Stimulated activated naive CD8-positive, alpha-beta T cell treated with anti-CD3 and anti-CD28 coated beads, Interleukin-15, amount 100 ng/mL, for 72 hours (primary cell): Measurements from ENCODE around the gene MACROD2.

Experiments used
- ATAC-seq: fragments of 150-1000 bp; cut with Tn5 transposase; 2 replicates; pipeline ENCODE4 v1.10.0; 2021; ENCODE audit warnings: mild to moderate bottlenecking, moderate library complexity
- DNase-seq, 2 donors: peaks; one replicate each; pipeline ENCODE4 v3.0.0; 2021 to 2022
- H3K27ac Mint-ChIP-seq, 2 donors: one replicate each; pipeline ENCODE4 v1.8.0; 2022; ENCODE audit warnings: mild to moderate bottlenecking in 2 of 2, mixed read lengths in 2 of 2, moderate library complexity in 2 of 2
- H3K27me3 Mint-ChIP-seq: one replicate; pipeline ENCODE4 v1.8.0; 2022; ENCODE audit warnings: mixed read lengths
- H3K4me1 Mint-ChIP-seq: one replicate; pipeline ENCODE4 v1.8.0; 2022; ENCODE audit warnings: mild to moderate bottlenecking, mixed read lengths
- H3K4me3 Mint-ChIP-seq, 2 donors: one replicate each; pipeline ENCODE4 v1.8.0; 2022; ENCODE audit warnings: mild to moderate bottlenecking in 2 of 2, mixed read lengths in 2 of 2, moderate library complexity in 1 of 2
- H3K9me3 Mint-ChIP-seq, 2 donors: one replicate each; pipeline ENCODE4 v1.8.0; 2022; ENCODE audit warnings: mixed read lengths in 2 of 2

MACROD2 gene

GRCh38 chr20:15482525-15482924 lies 1487.2 kb downstream of the MACROD2 start:
- DNase-seq, result no peak
- Mint-ChIP-seq H3K9me3 (peaks cover 10% of the 10 kb centered on the region in 2 donors), H3K27ac (no peak overlapping the region), H3K4me1 (no peaks in the 10 kb centered on the region), H3K4me3 (no peak overlapping the region), H3K27me3 (peaks cover 7% of the 10 kb centered on the region)
- ATAC-seq, result no peak

GRCh38 chr20:15485519-15485918 lies 1490.2 kb downstream of the MACROD2 start:
- H3K4me1 Mint-ChIP-seq, result no peaks in the 10 kb centered on the region
- no peak overlapping the region for H3K27ac Mint-ChIP-seq
- H3K9me3 Mint-ChIP-seq, result peaks cover 10 to 13% of the 10 kb centered on the region in 2 donors
- DNase-seq, result no peak
- no peak for ATAC-seq
- no peak overlapping the region for H3K4me3 Mint-ChIP-seq
- H3K27me3 Mint-ChIP-seq, result peaks cover 5% of the 10 kb centered on the region

- DNase-seq (no peak), ATAC-seq (no peak)
- Mint-ChIP-seq H3K4me1 (no peaks in the 10 kb centered on the region), H3K9me3 (peaks cover 5 to 7% of the 10 kb centered on the region in 2 donors), H3K4me3 (no peak overlapping the region), H3K27ac (no peak overlapping the region), H3K27me3 (no peaks in the 10 kb centered on the region)
Observed at GRCh38 chr20:15487030-15487429, 1491.7 kb downstream of the MACROD2 start.

- DNase-seq (no peak), ATAC-seq (no peak)
- no peak overlapping the region for H3K27ac Mint-ChIP-seq
- no peak overlapping the region for H3K4me3 Mint-ChIP-seq
- H3K4me1 Mint-ChIP-seq, result no peaks in the 10 kb centered on the region
- no peaks in the 10 kb centered on the region for H3K27me3 Mint-ChIP-seq
- H3K9me3 Mint-ChIP-seq, result peaks cover 5 to 13% of the 10 kb centered on the region in 2 donors
Observed at GRCh38 chr20:15487682-15488081, 1492.4 kb downstream of the MACROD2 start.

- Mint-ChIP-seq H3K9me3 (peaks cover 11 to 25% of the 10 kb centered on the region in 2 donors), H3K4me3 (no peak overlapping the region), H3K4me1 (no peaks in the 10 kb centered on the region), H3K27ac (no peak overlapping the region), H3K27me3 (no peaks in the 10 kb centered on the region)
- no peak for DNase-seq
- ATAC-seq, result no peak
Observed at GRCh38 chr20:15491575-15491974, 1496.3 kb downstream of the MACROD2 start.

GRCh38 chr20:15494851-15495250 lies 1499.5 kb downstream of the MACROD2 start:
- H3K4me1 Mint-ChIP-seq, result no peaks in the 10 kb centered on the region

GRCh38 chr20:15496501-15497039 lies 1501.3 kb downstream of the MACROD2 start:
- peaks cover 24 to 29% of the 10 kb centered on the region in 2 donors for H3K9me3 Mint-ChIP-seq
- H3K4me1 Mint-ChIP-seq, result no peaks in the 10 kb centered on the region

More at GRCh38 chr20:15494851-15495250, 1499.5 kb downstream of the MACROD2 start:
- no peak for ATAC-seq
- peaks cover 29 to 30% of the 10 kb centered on the region in 2 donors for H3K9me3 Mint-ChIP-seq
- no peaks in the 10 kb centered on the region for H3K27me3 Mint-ChIP-seq
- H3K27ac Mint-ChIP-seq, result no peak overlapping the region
- H3K4me3 Mint-ChIP-seq, result no peak overlapping the region
- DNase-seq, result no peak

GRCh38 chr20:15498926-15499325 lies 1503.6 kb downstream of the MACROD2 start:
- Mint-ChIP-seq H3K27ac (no peak overlapping the region), H3K4me3 (no peak overlapping the region)
- no peak for ATAC-seq

More at GRCh38 chr20:15496501-15497039, 1501.3 kb downstream of the MACROD2 start:
- Mint-ChIP-seq H3K4me3 (no peak overlapping the region), H3K27ac (no peak overlapping the region), H3K27me3 (no peaks in the 10 kb centered on the region)
- ATAC-seq (no peak), DNase-seq (no peak)

GRCh38 chr20:15506311-15506710 lies 1511.0 kb downstream of the MACROD2 start:
- DNase-seq (no peak), ATAC-seq (no peak)
- H3K27me3 Mint-ChIP-seq, result no peaks in the 10 kb centered on the region
- H3K4me1 Mint-ChIP-seq, result no peaks in the 10 kb centered on the region
- peaks cover 0 to 4% of the 10 kb centered on the region in 2 donors for H3K9me3 Mint-ChIP-seq
- H3K27ac Mint-ChIP-seq, result no peak overlapping the region
- H3K4me3 Mint-ChIP-seq, result no peak overlapping the region

More at GRCh38 chr20:15498926-15499325, 1503.6 kb downstream of the MACROD2 start:
- DNase-seq, result no peak
- Mint-ChIP-seq H3K9me3 (peaks cover 23 to 28% of the 10 kb centered on the region in 2 donors), H3K27me3 (no peaks in the 10 kb centered on the region), H3K4me1 (no peaks in the 10 kb centered on the region)

GRCh38 chr20:15507151-15507550 lies 1511.8 kb downstream of the MACROD2 start:
- Mint-ChIP-seq H3K27me3 (no peaks in the 10 kb centered on the region), H3K4me3 (no peak overlapping the region), H3K27ac (no peak overlapping the region), H3K9me3 (peaks cover 0 to 2% of the 10 kb centered on the region in 2 donors), H3K4me1 (no peaks in the 10 kb centered on the region)
- ATAC-seq (no peak), DNase-seq (no peak)

- no peak overlapping the region for H3K27ac Mint-ChIP-seq
- H3K27me3 Mint-ChIP-seq, result no peaks in the 10 kb centered on the region
- no peak for DNase-seq
- H3K4me3 Mint-ChIP-seq, result no peak overlapping the region
- no peaks in the 10 kb centered on the region for H3K9me3 Mint-ChIP-seq
- H3K4me1 Mint-ChIP-seq, result no peaks in the 10 kb centered on the region
- ATAC-seq, result no peak
Observed at GRCh38 chr20:15511551-15511950, 1516.2 kb downstream of the MACROD2 start.

GRCh38 chr20:15512916-15513315 lies 1517.6 kb downstream of the MACROD2 start:
- DNase-seq (no peak), ATAC-seq (no peak)
- no peaks in the 10 kb centered on the region for H3K4me1 Mint-ChIP-seq
- no peaks in the 10 kb centered on the region for H3K27me3 Mint-ChIP-seq
- no peak overlapping the region for H3K27ac Mint-ChIP-seq
- H3K4me3 Mint-ChIP-seq, result no peak overlapping the region
- peaks cover 4 to 8% of the 10 kb centered on the region in 2 donors for H3K9me3 Mint-ChIP-seq

- H3K4me3 Mint-ChIP-seq, result no peak overlapping the region
Observed at GRCh38 chr20:15515691-15516090, 1520.4 kb downstream of the MACROD2 start.

GRCh38 chr20:15520930-15521524 lies 1525.7 kb downstream of the MACROD2 start:
- DNase-seq (no peak), ATAC-seq (no peak)
- Mint-ChIP-seq H3K4me1 (no peaks in the 10 kb centered on the region), H3K27ac (no peak overlapping the region), H3K27me3 (no peaks in the 10 kb centered on the region), H3K4me3 (no peak overlapping the region), H3K9me3 (peaks cover 9 to 21% of the 10 kb centered on the region in 2 donors)

More at GRCh38 chr20:15515691-15516090, 1520.4 kb downstream of the MACROD2 start:
- H3K4me1 Mint-ChIP-seq, result no peaks in the 10 kb centered on the region
- peaks cover 4 to 21% of the 10 kb centered on the region in 2 donors for H3K9me3 Mint-ChIP-seq
- H3K27me3 Mint-ChIP-seq, result no peaks in the 10 kb centered on the region
- no peak for ATAC-seq
- DNase-seq, result no peak
- H3K27ac Mint-ChIP-seq, result no peak overlapping the region

GRCh38 chr20:15523400-15523799 lies 1528.1 kb downstream of the MACROD2 start:
- ATAC-seq, result no peak
- no peak overlapping the region for H3K4me3 Mint-ChIP-seq
- no peak overlapping the region for H3K27ac Mint-ChIP-seq
- peaks cover 16 to 21% of the 10 kb centered on the region in 2 donors for H3K9me3 Mint-ChIP-seq
- H3K4me1 Mint-ChIP-seq, result no peaks in the 10 kb centered on the region
- DNase-seq, result no peak
- H3K27me3 Mint-ChIP-seq, result no peaks in the 10 kb centered on the region

- Mint-ChIP-seq H3K4me3 (no peak overlapping the region), H3K9me3 (peaks cover 9 to 25% of the 10 kb centered on the region in 2 donors), H3K4me1 (no peaks in the 10 kb centered on the region), H3K27ac (no peak overlapping the region), H3K27me3 (no peaks in the 10 kb centered on the region)
- ATAC-seq (no peak), DNase-seq (no peak)
Observed at GRCh38 chr20:15528391-15529111, 1533.2 kb downstream of the MACROD2 start.
